PC-3 (cell line): ENCODE measurements around the gene LCP1. TPM values are rescaled to one million over a fixed set of nuclear protein-coding genes. Genes with fewer than 3 reads are reported as not detected.

Experiments
- ATAC-seq: fragments of 200-7000 bp; cut with Tn5 transposase; 2 replicates; pipeline ENCODE4 v1.9.1; 2020; ENCODE audit warnings: mild to moderate bottlenecking, moderate library complexity
- BruUV-seq: library from RNA; stranded (reverse); fragments of 400-500 nt; replicated peaks from 2 replicates; lab custom pipeline; 2021; lab: Mats Ljungman, UMichigan
- CTCF ChIA-PET: fragments of 300-600 bp; sonication (Branson Sonifier 250); formaldehyde crosslinking; loops from one replicate; lab custom pipeline; 2022; ENCODE audit warnings: antibody characterized with exemption; lab: Charles Lee
- POLR2A ChIA-PET: fragments of 300-600 bp; sonication (Branson Sonifier 250); formaldehyde crosslinking; loops from one replicate; lab custom pipeline; 2022; ENCODE audit warnings: antibody characterized with exemption; ENCODE audit not compliant: unreplicated experiment; lab: Charles Lee
- DNase-seq: peaks from one replicate; pipeline ENCODE4 v3.0.0-alpha.2; 2015
- H2AFZ ChIP-seq: fragments of 300-600 bp; sonication (generic); 2 replicates; pipeline ENCODE4 v1.6.0; 2016; ENCODE audit warnings: antibody characterized with exemption, low read length
- H3F3A ChIP-seq: fragments of 300-600 bp; sonication (generic); one replicate; pipeline ENCODE4 v1.6.0; 2017; ENCODE audit warnings: antibody characterized with exemption, low read length, control low read depth, mild to moderate bottlenecking; ENCODE audit not compliant: unreplicated experiment
- H3K27ac ChIP-seq: fragments of 300-600 bp; sonication (generic); 2 replicates; pipeline ENCODE4 v1.5.1; 2016; ENCODE audit warnings: mild to moderate bottlenecking, low read length
- H3K27me3 ChIP-seq: fragments of 300-600 bp; sonication (generic); 2 replicates; pipeline ENCODE4 v1.6.1; 2016; ENCODE audit warnings: low read length, mixed read lengths
- H3K36me3 ChIP-seq: fragments of 300-600 bp; sonication (generic); 2 replicates; pipeline ENCODE4 v1.6.1; 2016; ENCODE audit warnings: low read depth, mixed run types, low read length, mixed read lengths
- H3K4me1 ChIP-seq: fragments of 300-600 bp; sonication (generic); 2 replicates; pipeline ENCODE4 v1.5.1; 2016; ENCODE audit warnings: low read length; ENCODE audit not compliant: insufficient read depth
- H3K4me2 ChIP-seq: fragments of 300-600 bp; sonication (generic); 2 replicates; pipeline ENCODE4 v1.6.0; 2016; ENCODE audit warnings: low read length
- H3K4me3 ChIP-seq: fragments of 300-600 bp; sonication (generic); 2 replicates; pipeline ENCODE4 v1.5.1; 2016; ENCODE audit warnings: mild to moderate bottlenecking, low read length, mixed read lengths
- H3K79me2 ChIP-seq: fragments of 300-600 bp; sonication (generic); 2 replicates; pipeline ENCODE4 v1.6.1; 2017; ENCODE audit warnings: low read length, mixed read lengths
- H3K9ac ChIP-seq: fragments of 300-600 bp; sonication (generic); 2 replicates; pipeline ENCODE4 v1.6.0; 2016; ENCODE audit warnings: mild to moderate bottlenecking, low read length
- H3K9me2 ChIP-seq: fragments of 300-600 bp; sonication (generic); replicated peaks from 2 replicates; pipeline ENCODE4 v1.6.1; 2016; ENCODE audit warnings: mixed run types, low read length, mixed read lengths
- H3K9me3 ChIP-seq: fragments of 300-600 bp; sonication (generic); 2 replicates; pipeline ENCODE4 v1.6.1; 2016; ENCODE audit warnings: low read length, mixed read lengths
- H4K20me1 ChIP-seq: fragments of 300-600 bp; sonication (generic); 2 replicates; pipeline ENCODE4 v1.6.1; 2016; ENCODE audit warnings: low read length, mixed read lengths
- EZH2 ChIP-seq: fragments of 300-600 bp; sonication (generic); IDR thresholded peaks from one replicate; pipeline ENCODE4 v1.6.1; 2017; ENCODE audit warnings: antibody characterized with exemption, mild to moderate bottlenecking, low read length; ENCODE audit not compliant: unreplicated experiment
- EZH2phosphoT487 ChIP-seq: fragments of 300-600 bp; sonication (generic); IDR thresholded peaks from 2 replicates; pipeline ENCODE4 v1.6.1; 2018; ENCODE audit warnings: mild to moderate bottlenecking, antibody characterized with exemption, low read length, borderline replicate concordance
- intact Hi-C: fragments of 100-400 bp; cut with micrococcal nuclease; formaldehyde crosslinking; loops from 2 replicates; pipeline ENCODE4 v1.9.0; 2023
- total RNA-seq: library from RNA; depleted of rRNA; stranded (reverse); fragments of >200 nt; gene quantifications from 2 replicates; pipeline ENCODE4 v1.2.3, GENCODE V29; 2014; rRNA removed
- TF ChIP-seq, protein P1 (sequence below): fragments of 300-600 bp; sonication (generic); conservative IDR thresholded peaks from 2 replicates; pipeline ENCODE4 v1.5.1; 2017; ENCODE audit warnings: antibody characterized with exemption, low read depth, mild to moderate bottlenecking, low read length

The LCP1 gene
- total RNA-seq, 1 experiment from 2014 or later = 143 TPM

DNA sequence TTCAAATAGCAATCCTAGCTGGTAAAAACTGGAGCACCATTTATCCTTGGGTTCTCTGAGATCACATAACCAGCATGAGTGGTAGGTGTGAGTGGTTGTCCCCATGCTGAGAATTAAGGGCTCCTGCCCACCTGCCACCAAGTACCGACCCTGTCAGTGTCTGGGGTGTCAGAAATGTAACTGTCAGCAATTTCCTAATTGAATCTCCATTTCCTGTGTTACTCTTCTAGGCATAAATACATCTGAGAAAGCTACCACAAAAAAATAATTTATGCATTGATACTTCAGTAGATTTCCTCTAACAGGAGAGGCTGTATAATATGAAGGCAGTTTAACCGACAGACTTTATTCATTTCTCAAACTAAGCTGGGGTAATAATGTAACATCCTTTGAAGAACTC lies 102.2 kb downstream of the LCP1 start:
- Histone ChIP-seq H3K27ac (no peak overlapping the region), H3K4me1 (no peaks in the 10 kb centered on the region), H2AFZ (no peak overlapping the region), H3K79me2 (no peaks in the 10 kb centered on the region), H3K9me3 (no peaks in the 10 kb centered on the region), H4K20me1 (no peaks in the 10 kb centered on the region), H3K27me3 (no peaks in the 10 kb centered on the region), H3K9ac (no peak overlapping the region), H3K4me3 (no peak overlapping the region), H3K9me2 (no peaks in the 10 kb centered on the region), H3K4me2 (no peak overlapping the region), H3F3A (no peaks in the 10 kb centered on the region), H3K36me3 (no peaks in the 10 kb centered on the region)
- TF ChIP-seq EZH2phosphoT487 (no peak), EZH2 (no peak)
- TF ChIP-seq, protein P1, sequence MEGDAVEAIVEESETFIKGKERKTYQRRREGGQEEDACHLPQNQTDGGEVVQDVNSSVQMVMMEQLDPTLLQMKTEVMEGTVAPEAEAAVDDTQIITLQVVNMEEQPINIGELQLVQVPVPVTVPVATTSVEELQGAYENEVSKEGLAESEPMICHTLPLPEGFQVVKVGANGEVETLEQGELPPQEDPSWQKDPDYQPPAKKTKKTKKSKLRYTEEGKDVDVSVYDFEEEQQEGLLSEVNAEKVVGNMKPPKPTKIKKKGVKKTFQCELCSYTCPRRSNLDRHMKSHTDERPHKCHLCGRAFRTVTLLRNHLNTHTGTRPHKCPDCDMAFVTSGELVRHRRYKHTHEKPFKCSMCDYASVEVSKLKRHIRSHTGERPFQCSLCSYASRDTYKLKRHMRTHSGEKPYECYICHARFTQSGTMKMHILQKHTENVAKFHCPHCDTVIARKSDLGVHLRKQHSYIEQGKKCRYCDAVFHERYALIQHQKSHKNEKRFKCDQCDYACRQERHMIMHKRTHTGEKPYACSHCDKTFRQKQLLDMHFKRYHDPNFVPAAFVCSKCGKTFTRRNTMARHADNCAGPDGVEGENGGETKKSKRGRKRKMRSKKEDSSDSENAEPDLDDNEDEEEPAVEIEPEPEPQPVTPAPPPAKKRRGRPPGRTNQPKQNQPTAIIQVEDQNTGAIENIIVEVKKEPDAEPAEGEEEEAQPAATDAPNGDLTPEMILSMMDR = no peak
- ChIA-PET POLR2A (no interaction called here), CTCF (no interaction called here)
- no peak for ATAC-seq
- intact Hi-C loops = no loop called here
- BruUV-seq = no TSS peak
- DNase-seq = no peak

GRCh38 chr13:46077265-46077664 lies 104.7 kb downstream of the LCP1 start:
- Histone ChIP-seq H3K36me3 (no peaks in the 10 kb centered on the region), H3K9ac (no peak overlapping the region), H3K27ac (no peak overlapping the region), H4K20me1 (no peaks in the 10 kb centered on the region), H3F3A (no peaks in the 10 kb centered on the region), H3K4me1 (no peaks in the 10 kb centered on the region), H3K79me2 (no peaks in the 10 kb centered on the region), H3K27me3 (no peaks in the 10 kb centered on the region), H3K9me3 (no peaks in the 10 kb centered on the region), H3K4me2 (no peak overlapping the region), H2AFZ (no peak overlapping the region), H3K4me3 (no peak overlapping the region), H3K9me2 (no peaks in the 10 kb centered on the region)
- intact Hi-C loops = no loop called here
- ATAC-seq (no peak), DNase-seq (no peak)
- CTCF ChIA-PET = no interaction called here
- POLR2A ChIA-PET = no interaction called here
- no peak for TF ChIP-seq EZH2phosphoT487
- no peak for TF ChIP-seq EZH2
- TF ChIP-seq, protein P1 = no peak
- BruUV-seq = no TSS peak

- Histone ChIP-seq H4K20me1 (no peaks in the 10 kb centered on the region), H3K9ac (no peak overlapping the region), H3K4me3 (no peak overlapping the region), H3F3A (no peaks in the 10 kb centered on the region), H3K36me3 (no peaks in the 10 kb centered on the region), H3K27me3 (no peaks in the 10 kb centered on the region), H3K79me2 (no peaks in the 10 kb centered on the region), H3K9me3 (no peaks in the 10 kb centered on the region), H3K4me2 (no peak overlapping the region), H3K4me1 (no peaks in the 10 kb centered on the region), H2AFZ (no peak overlapping the region), H3K27ac (no peak overlapping the region), H3K9me2 (no peaks in the 10 kb centered on the region)
- ATAC-seq (no peak), DNase-seq (no peak)
- intact Hi-C loops = no loop called here
- ChIA-PET CTCF (no interaction called here), POLR2A (no interaction called here)
- BruUV-seq = no TSS peak
- no peak for TF ChIP-seq EZH2
- TF ChIP-seq, protein P1 = no peak
- TF ChIP-seq EZH2phosphoT487 = no peak
Observed at GRCh38 chr13:46076827-46077226, 105.2 kb downstream of the LCP1 start.

Other genes with a start within 250 kb of the LCP1 start
- 9.5 and 14.0 TPM in 2 replicates for gene ZC3H13, start 129.4 kb downstream of the LCP1 start, total RNA-seq
- gene CPB2, start 77.1 kb downstream of the LCP1 start, total RNA-seq = not detected in 2 replicates
- gene LRRC63, start 29.8 kb upstream of the LCP1 start, total RNA-seq = 0.26 and 0.35 TPM in 2 replicates
- gene RUBCNL, start 205.1 kb upstream of the LCP1 start, total RNA-seq = 0.17 TPM in 1 of 2 replicates, not detected in the other